HG03045 (cell line): ENCODE measurements around the gene ARID1B.
"Not testable (repeated sequence)": the region's sequence is repeated elsewhere in the genome, so short reads cannot be mapped to it uniquely, and the experiment has no call there.

ENCODE experiments used
- ATAC-seq: cut with Tn5 transposase; IDR thresholded peaks from one replicate; pipeline ENCODE4 v1.9.1; 2021; ENCODE audit warnings: mild to moderate bottlenecking, moderate library complexity; ENCODE audit not compliant: unreplicated experiment

ARID1B gene

GRCh38 chr6:157144859-157145568 lies 367.8 kb downstream of the ARID1B start:
- ATAC-seq, result no peak

GRCh38 chr6:157145656-157146285 lies 368.6 kb downstream of the ARID1B start:
- no peak for ATAC-seq

GRCh38 chr6:157147054-157148026 lies 370.2 kb downstream of the ARID1B start:
- ATAC-seq, result not testable (repeated sequence)

GRCh38 chr6:157148391-157149323 lies 371.5 kb downstream of the ARID1B start:
- no peak for ATAC-seq

- no peak for ATAC-seq
These were observed 372.9 kb downstream of the ARID1B start for GRCh38 chr6:157150076-157150475.

- no peak for ATAC-seq
These were observed 373.9 kb downstream of the ARID1B start for GRCh38 chr6:157151029-157151428.

- no peak for ATAC-seq
These were observed 374.8 kb downstream of the ARID1B start for GRCh38 chr6:157151989-157152388.

GRCh38 chr6:157152556-157152955 lies 375.4 kb downstream of the ARID1B start:
- ATAC-seq, result no peak

- no peak for ATAC-seq
These were observed 378.6 kb downstream of the ARID1B start for GRCh38 chr6:157155804-157156203.

- ATAC-seq, result no peak
These were observed 380.1 kb downstream of the ARID1B start for GRCh38 chr6:157157258-157157657.

GRCh38 chr6:157158456-157158855 lies 381.3 kb downstream of the ARID1B start:
- ATAC-seq, result no peak

- ATAC-seq, result no peak
These were observed 381.7 kb downstream of the ARID1B start for GRCh38 chr6:157158897-157159296.

GRCh38 chr6:157159348-157159747 lies 382.2 kb downstream of the ARID1B start:
- no peak for ATAC-seq

- ATAC-seq, result no peak
These were observed 384.7 kb downstream of the ARID1B start for GRCh38 chr6:157161912-157162311.

GRCh38 chr6:157162766-157163433 lies 385.7 kb downstream of the ARID1B start:
- ATAC-seq, result no peak

GRCh38 chr6:157163434-157164159 lies 386.4 kb downstream of the ARID1B start:
- no peak for ATAC-seq

GRCh38 chr6:157164972-157165371 lies 387.8 kb downstream of the ARID1B start:
- no peak for ATAC-seq

GRCh38 chr6:157166784-157167183 lies 389.6 kb downstream of the ARID1B start:
- no peak for ATAC-seq

- no peak for ATAC-seq
These were observed 390.7 kb downstream of the ARID1B start for GRCh38 chr6:157167837-157168236.
